HG03442 (cell line): ENCODE measurements around the gene SPG11.

ENCODE experiments used
- ATAC-seq: cut with Tn5 transposase; IDR thresholded peaks from one replicate; pipeline ENCODE4 v1.9.1; 2021; ENCODE audit warnings: mild to moderate bottlenecking, moderate library complexity; ENCODE audit not compliant: unreplicated experiment

Gene SPG11

DNA sequence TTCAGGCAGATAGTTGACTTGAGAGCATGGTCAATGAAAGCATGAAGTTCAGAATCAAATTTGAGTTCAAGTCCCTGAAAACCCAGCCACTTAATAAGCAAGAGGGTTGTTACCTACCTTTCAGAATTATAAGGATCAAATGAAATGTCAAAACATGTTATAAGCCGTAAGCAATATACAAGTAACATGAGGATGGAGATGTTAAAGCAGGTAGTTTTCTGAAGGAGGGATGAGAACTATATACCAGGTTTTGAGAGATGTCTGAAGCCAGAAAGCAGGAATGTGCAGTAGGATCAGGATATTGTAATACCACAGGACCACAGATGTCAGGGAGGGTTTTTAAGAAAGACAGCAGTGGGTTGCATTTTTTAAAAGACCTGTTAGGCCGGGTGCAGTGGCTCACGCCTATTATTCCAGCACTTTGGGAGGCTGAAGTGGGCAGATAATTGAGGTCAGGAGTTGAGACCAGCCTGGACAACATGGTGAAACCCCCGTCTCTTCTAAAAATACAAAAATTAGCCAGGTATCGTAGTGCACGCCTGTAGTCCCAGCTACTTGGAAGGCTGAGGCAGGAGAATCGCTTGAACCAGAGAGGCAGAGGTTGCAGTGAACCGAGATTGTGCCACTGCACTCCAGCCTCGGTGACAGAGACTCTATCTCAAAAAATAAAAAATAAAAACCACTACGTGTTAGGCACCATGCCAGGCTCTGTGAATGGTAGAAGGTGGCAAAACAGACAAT lies 133.4 kb downstream of the SPG11 start:
- ATAC-seq = no peak

- no peak for ATAC-seq
These were observed 136.2 kb downstream of the SPG11 start for GRCh38 chr15:44527241-44527640.

GRCh38 chr15:44525018-44525417 lies 138.4 kb downstream of the SPG11 start:
- ATAC-seq = no peak

GRCh38 chr15:44519537-44519936 lies 143.9 kb downstream of the SPG11 start:
- no peak for ATAC-seq

DNA sequence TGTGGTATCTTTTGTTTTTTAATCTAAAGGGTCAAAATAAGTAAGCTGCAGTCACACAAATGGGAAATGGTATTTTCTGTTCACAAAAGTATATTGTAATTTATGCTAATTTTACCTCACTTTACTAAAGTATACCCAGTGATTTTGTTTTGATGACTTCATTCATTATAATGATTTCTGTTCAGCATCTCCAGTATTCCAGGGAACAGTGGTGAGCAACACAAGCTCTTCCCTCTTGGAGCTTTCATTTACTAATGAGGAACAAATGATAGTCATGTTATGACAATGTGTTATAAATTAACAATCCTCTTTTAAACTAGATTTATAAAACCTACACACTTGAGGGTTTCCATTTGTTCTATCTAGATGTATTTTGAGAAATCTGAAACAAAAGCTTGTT lies 147.0 kb downstream of the SPG11 start:
- no peak for ATAC-seq
